Limb (tissue), 2 donors: Measurements from ENCODE around the gene ARHGAP6.

Experiments
- DNase-seq, 2 donors: peaks; one replicate each; pipeline ENCODE4 v3.0.0-alpha.2; 2016; ENCODE audit errors: extremely low spot score in 2 of 2

The ARHGAP6 gene

DNA sequence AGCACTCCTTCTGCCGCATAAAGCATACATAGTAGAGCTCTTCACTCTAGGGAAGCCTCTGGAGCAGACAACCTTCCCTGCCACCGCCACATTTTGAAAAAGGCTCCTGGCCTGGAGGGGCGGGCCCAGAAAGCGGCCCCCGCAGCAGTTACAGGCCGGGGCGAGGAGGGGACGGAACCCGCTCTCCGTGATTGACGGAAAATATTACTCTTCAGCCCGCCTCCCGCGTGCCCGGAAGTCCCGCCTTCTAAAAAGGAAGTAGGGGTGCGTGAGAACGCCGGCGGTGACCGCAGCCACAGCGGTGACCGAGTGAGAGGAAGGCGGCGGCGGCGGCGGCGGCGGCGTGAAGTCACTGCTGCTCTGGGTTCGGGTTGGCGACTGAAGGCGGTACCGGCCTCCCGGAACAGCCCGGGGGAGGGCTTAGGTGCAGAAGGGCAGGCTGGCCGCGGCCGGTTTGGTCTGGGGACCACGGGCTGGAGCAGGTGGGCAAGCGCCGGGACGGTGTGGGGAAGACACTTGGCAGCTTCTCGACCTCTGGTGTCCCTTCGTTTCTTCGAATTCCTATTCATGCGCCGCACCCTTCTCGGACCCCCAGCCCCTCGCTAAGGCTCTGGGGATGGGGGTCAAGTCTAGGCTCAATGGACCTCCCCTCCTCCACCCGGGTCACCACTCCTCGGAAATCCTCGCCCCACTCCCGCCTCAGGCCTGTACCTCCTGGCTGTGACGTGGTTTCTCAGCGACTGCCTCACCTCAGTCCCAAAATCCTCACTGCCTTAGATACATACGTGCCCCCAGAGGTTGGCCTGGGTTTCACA lies 554.5 kb downstream of the ARHGAP6 start, which contains the start of gene HCCS:
TSS of gene HCCS (plus strand) at position 296 of the 815 bp plus-strand sequence. CDS start 729 bp downstream, outside the sequence.
- DNase-seq: peak; percentile 62 to 85

DNA sequence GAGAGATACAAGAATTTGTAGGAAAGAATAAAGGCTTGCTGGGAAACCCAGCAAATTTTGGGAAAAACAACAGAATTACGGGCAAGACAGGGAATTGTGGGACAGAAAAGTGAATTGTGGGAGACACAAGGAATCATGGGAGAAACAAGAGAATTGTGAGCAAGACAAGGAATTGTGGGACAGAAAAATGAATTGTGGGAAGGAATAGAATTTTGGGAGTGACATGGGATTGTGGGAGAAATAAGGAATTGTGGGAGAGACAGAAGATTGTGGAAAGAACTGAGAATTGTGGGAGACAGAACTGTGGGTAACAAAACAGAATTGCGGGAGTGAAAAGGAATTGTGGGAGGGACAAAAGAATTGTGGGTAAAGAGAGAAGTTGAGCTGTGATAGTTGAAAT lies 555.8 kb downstream of the ARHGAP6 start:
- no peak for DNase-seq

- no peak for DNase-seq
These were observed 557.3 kb downstream of the ARHGAP6 start for GRCh38 chrX:11108253-11108941.

- DNase-seq: no peak
These were observed 560.6 kb downstream of the ARHGAP6 start for GRCh38 chrX:11105080-11105479.

DNA sequence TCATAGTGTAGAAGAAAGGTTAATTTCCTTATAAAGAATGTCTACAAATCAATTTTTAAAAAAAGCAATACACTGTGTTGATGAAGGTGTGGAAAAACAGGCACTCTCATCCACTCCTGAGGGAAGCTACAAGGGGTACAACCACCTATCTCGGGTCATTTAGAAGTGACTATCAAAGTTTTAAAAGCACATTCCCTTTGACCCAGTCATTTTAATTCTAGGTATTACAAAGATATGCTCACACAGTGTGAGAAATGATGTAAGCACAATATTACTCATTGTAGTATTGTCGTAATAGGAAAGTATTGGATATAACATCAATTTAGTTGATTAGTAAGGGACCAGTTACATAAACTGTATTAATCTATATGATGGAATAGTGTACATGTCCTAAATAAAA lies 562.0 kb downstream of the ARHGAP6 start:
- no peak for DNase-seq

DNA sequence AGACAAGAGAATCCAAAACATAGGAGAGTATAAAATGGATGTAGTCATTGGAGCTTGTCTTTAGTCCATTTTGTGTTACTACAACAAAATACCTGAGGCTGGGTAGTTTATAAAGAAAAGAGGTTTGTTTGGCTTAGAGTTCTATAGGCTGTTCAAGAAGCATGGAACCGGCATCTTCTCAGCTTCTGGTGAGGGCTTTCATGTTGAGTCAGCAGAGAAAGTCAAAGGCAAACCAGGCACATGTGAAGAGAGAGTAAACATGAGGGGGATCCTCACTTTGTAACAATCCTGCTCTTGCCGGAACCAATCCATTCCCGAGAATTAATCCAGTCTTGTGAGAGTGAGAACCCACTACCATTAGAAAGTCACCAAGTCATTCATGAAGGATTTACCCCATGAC lies 562.7 kb downstream of the ARHGAP6 start:
- DNase-seq: no peak

- peak; percentile 39 to 52 for DNase-seq
These were observed 565.3 kb downstream of the ARHGAP6 start for GRCh38 chrX:11100281-11101035.

DNA sequence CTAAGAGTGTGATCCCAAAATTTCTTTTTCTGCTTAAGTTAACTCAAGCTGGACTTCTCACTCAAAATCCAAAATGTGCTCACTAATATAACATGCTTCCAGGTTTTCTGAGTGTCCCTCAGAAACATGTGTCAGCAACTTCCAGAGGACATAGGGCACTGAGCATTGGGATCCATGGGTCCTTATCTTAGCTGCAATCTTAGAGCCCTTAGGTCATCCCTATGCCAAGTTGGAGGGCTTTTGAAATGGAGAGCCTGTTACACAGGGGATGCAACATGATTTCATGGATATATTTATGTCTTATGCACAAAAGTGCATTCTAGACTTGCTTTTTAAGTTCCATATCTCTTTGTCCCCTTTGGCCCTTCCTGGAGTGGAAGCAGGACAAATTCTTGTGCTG lies 566.3 kb downstream of the ARHGAP6 start:
- DNase-seq: no peak

DNA sequence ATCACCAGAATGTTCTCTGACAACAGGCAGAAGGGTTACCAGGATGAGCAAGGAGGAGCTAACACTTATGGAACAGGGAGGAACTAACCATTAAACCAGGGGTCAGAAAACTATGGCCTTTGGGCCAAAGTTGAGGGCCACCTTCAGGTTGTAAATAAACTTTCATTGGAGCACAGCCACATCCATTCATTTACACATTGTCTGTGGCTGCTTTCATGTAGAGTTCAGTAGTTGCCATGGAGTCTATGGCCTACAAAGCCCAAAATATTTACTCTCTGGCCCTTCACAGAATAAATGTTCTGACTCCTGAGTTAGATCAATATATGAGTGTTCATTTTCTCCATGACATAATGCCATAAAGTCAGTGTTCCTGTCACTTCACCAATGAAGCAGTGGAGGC lies 567.8 kb downstream of the ARHGAP6 start:
- no peak for DNase-seq

- DNase-seq: no peak
These were observed 575.9 kb downstream of the ARHGAP6 start for GRCh38 chrX:11089802-11090201.
